A549 (cell line): Measurements from ENCODE around the gene ADAM12. TPM values are rescaled to one million over a fixed set of nuclear protein-coding genes. Genes with fewer than 3 reads are reported as not detected.

ENCODE experiments used
- ATAC-seq, 2 experiments: fragments of 200-7000 bp in 1 of 2; fragments of >200 bp in 1 of 2; cut with Nextera tagmentation in 1 of 2; cut with Tn5 transposase in 1 of 2; 3 replicates each; pipeline versions ENCODE4 v1.8.0 to v1.9.1; 2018 to 2020; ENCODE audit warnings: mild to moderate bottlenecking in 1 of 2, moderate library complexity in 1 of 2
- CTCF ChIA-PET: fragments of 300-600 bp; sonication (Branson Sonifier 250); formaldehyde crosslinking; extraction: SDS; loops from one replicate; lab custom pipeline; 2021; ENCODE audit warnings: antibody characterized with exemption, inconsistent platforms; lab: Yijun Ruan, JAX
- POLR2A ChIA-PET: fragments of 350-600 bp; formaldehyde crosslinking; extraction: SDS; loops from one replicate; lab custom pipeline; 2021; ENCODE audit warnings: antibody characterized with exemption, inconsistent platforms; lab: Yijun Ruan, JAX
- DNase-seq, 2 experiments: peaks; one replicate each; pipeline versions ENCODE4 v3.0.0 to v3.0.0-alpha.2; 2011 to 2016; ENCODE audit warnings: low read depth in 1 of 2, low spot score in 1 of 2
- FAIRE-seq: peaks from 2 replicates; lab custom pipeline; 2011; peaks lifted over from hg19 to GRCh38; lab: Jason Lieb, UNC
- H3K27ac ChIP-seq, 2 experiments: fragments of >200 bp; sonication (Bioruptor Twin); formaldehyde crosslinking; 3 replicates each; pipeline ENCODE4 v1.5.1; 2016 to 2017
- H3K4me1 ChIP-seq: fragments of >200 bp; sonication (Bioruptor Twin); formaldehyde crosslinking; 3 replicates; pipeline ENCODE4 v1.6.1; 2016
- H3K4me2 ChIP-seq: fragments of >200 bp; sonication (Bioruptor Twin); formaldehyde crosslinking; 3 replicates; pipeline ENCODE4 v1.6.1; 2016
- H3K4me3 ChIP-seq: fragments of >200 bp; sonication (Bioruptor Twin); formaldehyde crosslinking; 3 replicates; pipeline ENCODE4 v1.5.1; 2016
- H3K9me3 ChIP-seq: fragments of >200 bp; sonication (Bioruptor Twin); formaldehyde crosslinking; 3 replicates; pipeline ENCODE4 v1.6.1; 2016
- ATOH8 ChIP-seq: fragments of 250-450 bp; sonication (Bioruptor Pico); IDR thresholded peaks from 2 replicates; pipeline ENCODE4 v1.5.0; 2020; ENCODE audit warnings: low read depth, mild to moderate bottlenecking, moderate library complexity
- BHLHE40 ChIP-seq: IDR thresholded peaks from 2 replicates; pipeline ENCODE4 v1.6.1; 2012; ENCODE audit warnings: low read depth, low read length, inconsistent platforms
- CHD4 ChIP-seq: fragments of 200-600 bp; sonication (generic); IDR thresholded peaks from 2 replicates; pipeline ENCODE4 v1.6.1; 2016; ENCODE audit warnings: antibody characterized with exemption, mild to moderate bottlenecking, borderline replicate concordance
- EHF ChIP-seq: fragments of 250-450 bp; sonication (Bioruptor Pico); IDR thresholded peaks from 2 replicates; pipeline ENCODE4 v1.5.0; 2020; ENCODE audit warnings: mild to moderate bottlenecking
- FOSB ChIP-seq: fragments of 250-450 bp; sonication (Bioruptor Pico); IDR thresholded peaks from 2 replicates; pipeline ENCODE4 v1.5.0; 2020; ENCODE audit warnings: mild to moderate bottlenecking, moderate library complexity
- FOXS1 ChIP-seq: fragments of 250-450 bp; sonication (Bioruptor Pico); IDR thresholded peaks from 2 replicates; pipeline ENCODE4 v1.5.0; 2020; ENCODE audit warnings: mild to moderate bottlenecking, moderate library complexity
- HDAC2 ChIP-seq: fragments of 200-600 bp; sonication (generic); IDR thresholded peaks from 2 replicates; pipeline ENCODE4 v1.6.1; 2016
- HOXA7 ChIP-seq: fragments of 250-450 bp; sonication (Bioruptor Pico); IDR thresholded peaks from 2 replicates; pipeline ENCODE4 v1.5.0; 2020; ENCODE audit warnings: mild to moderate bottlenecking, moderate library complexity
- KDM1A ChIP-seq: fragments of 200-600 bp; sonication (generic); IDR thresholded peaks from 2 replicates; pipeline ENCODE4 v1.6.1; 2016; ENCODE audit warnings: low read depth, mild to moderate bottlenecking
- MAZ ChIP-seq: fragments of 150-350 bp; IDR thresholded peaks from 2 replicates; pipeline ENCODE4 v1.6.1; 2014; ENCODE audit warnings: antibody characterized with exemption, low read depth, low read length, borderline replicate concordance
- NFE2L2 ChIP-seq: fragments of 150-350 bp; conservative IDR thresholded peaks from 2 replicates; pipeline ENCODE4 v1.6.1; 2014; ENCODE audit warnings: low read length
- NPAS2 ChIP-seq: fragments of 250-450 bp; sonication (Bioruptor Pico); IDR thresholded peaks from 2 replicates; pipeline ENCODE4 v1.8.0; 2022; ENCODE audit warnings: mild to moderate bottlenecking, moderate library complexity, borderline replicate concordance
- PHF8 ChIP-seq: fragments of 200-600 bp; sonication (generic); IDR thresholded peaks from 2 replicates; pipeline ENCODE4 v1.6.1; 2016; ENCODE audit warnings: low read depth, mild to moderate bottlenecking, antibody characterized with exemption, moderate library complexity, borderline replicate concordance
- RAD21 ChIP-seq, 2 experiments: fragments of >200 bp in 1 of 2; sonication (Bioruptor Twin) in 1 of 2; formaldehyde crosslinking in 1 of 2; IDR thresholded peaks in 1 of 2; conservative IDR thresholded peaks in 1 of 2; 2 replicates in 1 of 2; 3 replicates in 1 of 2; pipeline ENCODE4 v1.6.1; 2012 to 2018; ENCODE audit warnings: inconsistent platforms in 1 of 2
- REST ChIP-seq: fragments of 200-600 bp; sonication (generic); IDR thresholded peaks from 2 replicates; pipeline ENCODE4 v1.6.1; 2016; ENCODE audit warnings: antibody characterized with exemption, mild to moderate bottlenecking, moderate library complexity
- RFX5 ChIP-seq: fragments of 450-650 bp; IDR thresholded peaks from 2 replicates; pipeline ENCODE4 v1.7.1; 2014; ENCODE audit warnings: antibody characterized with exemption, mild to moderate bottlenecking, moderate library complexity
- RNF2 ChIP-seq: fragments of 200-600 bp; sonication (generic); IDR thresholded peaks from 2 replicates; pipeline ENCODE4 v1.6.1; 2016; ENCODE audit warnings: low read depth, mild to moderate bottlenecking, antibody characterized with exemption, moderate library complexity, borderline replicate concordance
- TP53 ChIP-seq: fragments of 250-450 bp; sonication (Bioruptor Pico); IDR thresholded peaks from 2 replicates; pipeline ENCODE4 v1.5.0; 2021; ENCODE audit warnings: mild to moderate bottlenecking, moderate library complexity
- ZFP36 ChIP-seq: fragments of 450-650 bp; IDR thresholded peaks from 2 replicates; pipeline ENCODE4 v1.6.1; 2014; ENCODE audit warnings: borderline replicate concordance; ENCODE audit not compliant: partially characterized antibody
- ZSCAN20 ChIP-seq: fragments of 250-450 bp; sonication (Bioruptor Pico); IDR thresholded peaks from 2 replicates; pipeline ENCODE4 v1.8.0; 2022; ENCODE audit warnings: mild to moderate bottlenecking, moderate library complexity
- WGBS: methylation state at CpG from one replicate; pipeline ENCODE4 v1.1.6; 2017; ENCODE audit errors: missing lambda C conversion rate; 5-methylcytosine and 5-hydroxymethylcytosine counted together
- polyA plus RNA-seq, 4 experiments: library from polyadenylated mRNA; depleted of rRNA in 3 of 4; stranded (reverse); fragments of >200 nt; fragmentation: RNase III in 1 of 4; extraction: RNeasy Plus Mini Kit Qiagen cat#74134 plus additional on column Dnase treatment in 1 of 4; gene quantifications; 2 replicates in 3 of 4; 3 replicates in 1 of 4; pipeline ENCODE4 v1.2.3, GENCODE V29; 2011 to 2017
- TF ChIP-seq, protein P1 (sequence below): IDR thresholded peaks from 2 replicates; pipeline ENCODE4 v1.6.1; 2012; ENCODE audit warnings: low read depth, borderline replicate concordance
- TF ChIP-seq, protein P2 (sequence below): fragments of >200 bp; sonication (Bioruptor Twin); formaldehyde crosslinking; IDR thresholded peaks from 3 replicates; pipeline ENCODE4 v1.6.1; 2016

The ADAM12 gene
- polyA plus RNA-seq, 2 of the 4 experiments (the other 2 are of a cell fraction), result 1.6 to 4.8 TPM

- ChIA-PET CTCF (interaction anchor here (1.0 kb wide), 3 partner anchors 9 to 80 kb away, joined by 3 read pairs; no protein-coding TSS in a partner anchor), POLR2A (no interaction called here)
- no peak overlapping the region for H3K27ac ChIP-seq
- no peak for DNase-seq
- no peak overlapping the region for H3K4me3 ChIP-seq
- peak in 1 of 2 experiments; percentile 35; a peak in 1 of 6 replicates for ATAC-seq
- H3K9me3 ChIP-seq, result no peaks in the 10 kb centered on the region
- WGBS, result 40% methylated on average over 5 of the region's 5 CpGs
- TF ChIP-seq RFX5 (no peak), RAD21 (conservative IDR thresholded peaks at IDR 0.05 in 1 of 2, IDR thresholded peaks at IDR 0.05 in 1 of 2) (0 out of 5 replicates have a peak, but pooled peaks of 1 of the 2 experiments have one; percentile 7)
- no peaks in the 10 kb centered on the region for H3K4me1 ChIP-seq
- no peak for FAIRE-seq
- H3K4me2 ChIP-seq, result no peak overlapping the region
Observed at GRCh38 chr10:126160571-126160970, 227.7 kb downstream of the ADAM12 start.

DNA sequence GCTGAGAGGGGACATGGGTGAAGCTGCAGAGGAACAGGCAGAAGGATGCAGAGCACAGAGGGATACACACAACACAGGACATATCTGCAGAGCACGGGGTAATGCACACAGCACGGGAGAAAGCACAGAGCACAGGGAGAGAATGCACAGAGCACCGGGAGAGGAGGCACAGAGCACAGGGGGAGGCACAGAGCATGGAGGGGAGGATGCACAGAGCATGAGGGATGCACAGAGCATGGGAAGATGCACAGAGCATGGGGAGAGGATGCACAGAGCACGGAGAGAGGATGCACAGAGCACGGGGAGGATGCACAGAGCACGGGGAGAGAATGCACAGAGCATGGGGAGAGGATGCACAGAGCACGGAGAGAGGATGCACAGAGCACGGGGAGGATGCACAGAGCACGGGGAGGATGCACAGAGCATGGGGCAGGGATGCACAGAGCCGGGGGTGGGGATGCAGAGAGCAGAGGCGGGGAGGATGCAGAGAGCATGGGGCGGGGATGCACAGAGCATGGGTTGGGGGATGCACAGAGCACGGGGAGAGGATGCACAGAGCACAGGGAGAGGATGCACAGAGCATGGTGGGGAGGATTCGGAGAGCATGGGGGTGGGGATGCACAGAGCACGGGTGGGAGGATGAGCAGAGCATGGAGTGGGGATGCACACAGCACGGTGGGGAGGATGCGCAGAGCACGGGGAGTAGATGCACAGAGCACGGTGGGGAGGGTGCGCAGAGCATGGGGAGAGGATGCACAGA, 230.0 kb downstream of the ADAM12 start:
- H3K4me1 ChIP-seq, result no peaks in the 10 kb centered on the region
- 43% methylated on average over 20 of the region's 20 CpGs for WGBS
- H3K4me2 ChIP-seq, result no peak overlapping the region
- H3K27ac ChIP-seq, result no peak overlapping the region
- DNase-seq (no peak), FAIRE-seq (no peak), ATAC-seq (no peak)
- H3K9me3 ChIP-seq, result no peaks in the 10 kb centered on the region
- ChIA-PET CTCF (no interaction called here), POLR2A (no interaction called here)
- TF ChIP-seq HDAC2 (no peak), FOSB (no peak), RNF2 (no peak), ZFP36 (no peak)
- no peak overlapping the region for H3K4me3 ChIP-seq

DNA sequence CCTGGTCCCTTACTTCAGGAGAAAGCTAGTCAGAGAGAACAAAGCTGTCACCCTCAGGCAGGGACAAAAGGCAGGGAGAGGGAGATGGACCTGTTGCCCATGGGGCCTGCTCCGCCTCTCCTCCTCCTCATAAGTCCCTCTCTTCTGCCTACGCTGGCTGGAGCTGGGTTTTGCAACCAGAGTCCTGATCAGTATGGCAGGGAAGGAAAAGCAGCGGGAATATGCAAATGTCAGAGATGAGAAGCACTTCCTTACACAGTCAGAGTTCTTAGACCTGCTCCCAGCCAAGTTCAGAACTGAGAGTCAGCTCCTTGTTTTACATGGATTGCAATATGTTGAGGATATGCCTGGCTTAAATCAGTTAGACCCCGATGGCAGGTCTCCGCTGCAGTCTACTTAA, 231.1 kb downstream of the ADAM12 start:
- TF ChIP-seq CHD4 (no peak), NFE2L2 (no peak), KDM1A (no peak), FOXS1 (CRISPR knock-in tag) (no peak), NPAS2 (no peak), MAZ (no peak), ZSCAN20 (CRISPR knock-in tag) (no peak), EHF (CRISPR knock-in tag) (no peak), BHLHE40 (no peak), HOXA7 (CRISPR knock-in tag) (no peak)
- TF ChIP-seq, protein P1, sequence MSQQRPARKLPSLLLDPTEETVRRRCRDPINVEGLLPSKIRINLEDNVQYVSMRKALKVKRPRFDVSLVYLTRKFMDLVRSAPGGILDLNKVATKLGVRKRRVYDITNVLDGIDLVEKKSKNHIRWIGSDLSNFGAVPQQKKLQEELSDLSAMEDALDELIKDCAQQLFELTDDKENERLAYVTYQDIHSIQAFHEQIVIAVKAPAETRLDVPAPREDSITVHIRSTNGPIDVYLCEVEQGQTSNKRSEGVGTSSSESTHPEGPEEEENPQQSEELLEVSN, result no peak
- ATAC-seq, result no peak

GRCh38 chr10:126156503-126156902, 231.8 kb downstream of the ADAM12 start:
- Histone ChIP-seq H3K4me2 (no peak overlapping the region), H3K4me1 (no peaks in the 10 kb centered on the region), H3K9me3 (peaks cover 1% of the 10 kb centered on the region; the same call in 1 of the 3 replicates), H3K27ac (no peak overlapping the region), H3K4me3 (no peak overlapping the region)
- POLR2A ChIA-PET, result no interaction called here
- no peak for DNase-seq
- FAIRE-seq, result no peak
- CTCF ChIA-PET, result no interaction called here
- ATAC-seq, result no peak
- 73% methylated on average over 6 of the region's 6 CpGs for WGBS
- TF ChIP-seq TP53 (no peak), REST (no peak), PHF8 (no peak), RNF2 (no peak), HOXA7 (CRISPR knock-in tag) (no peak), ATOH8 (no peak)
- TF ChIP-seq, protein P2, sequence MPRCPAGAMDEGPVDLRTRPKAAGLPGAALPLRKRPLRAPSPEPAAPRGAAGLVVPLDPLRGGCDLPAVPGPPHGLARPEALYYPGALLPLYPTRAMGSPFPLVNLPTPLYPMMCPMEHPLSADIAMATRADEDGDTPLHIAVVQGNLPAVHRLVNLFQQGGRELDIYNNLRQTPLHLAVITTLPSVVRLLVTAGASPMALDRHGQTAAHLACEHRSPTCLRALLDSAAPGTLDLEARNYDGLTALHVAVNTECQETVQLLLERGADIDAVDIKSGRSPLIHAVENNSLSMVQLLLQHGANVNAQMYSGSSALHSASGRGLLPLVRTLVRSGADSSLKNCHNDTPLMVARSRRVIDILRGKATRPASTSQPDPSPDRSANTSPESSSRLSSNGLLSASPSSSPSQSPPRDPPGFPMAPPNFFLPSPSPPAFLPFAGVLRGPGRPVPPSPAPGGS, result no peak

More for the DNA sequence above, 231.1 kb downstream of the ADAM12 start:
- WGBS, result 68% methylated on average over 5 of the region's 5 CpGs
- no peak for FAIRE-seq
- CTCF ChIA-PET, result no interaction called here
- Histone ChIP-seq H3K4me3 (no peak overlapping the region), H3K4me2 (no peak overlapping the region), H3K4me1 (no peaks in the 10 kb centered on the region), H3K9me3 (no peaks in the 10 kb centered on the region), H3K27ac (no peak overlapping the region)
- no peak for DNase-seq
- POLR2A ChIA-PET, result no interaction called here
